Fibroblast of villous mesenchyme (primary cell): ENCODE measurements around the gene RASSF4. TPM values are rescaled to one million over a fixed set of nuclear protein-coding genes. Genes with fewer than 3 reads are reported as not detected.

ENCODE experiments used
- DNase-seq: peaks from one replicate; pipeline ENCODE4 v3.0.0-alpha.2; 2010; ENCODE audit warnings: low read depth
- H3K4me3 ChIP-seq: 2 replicates; pipeline ENCODE4 v1.5.1; 2011; ENCODE audit warnings: low read depth, mild to moderate bottlenecking, low read length
- CTCF ChIP-seq: IDR thresholded peaks from 2 replicates; pipeline ENCODE4 v1.5.1; 2012; ENCODE audit warnings: low read depth, mild to moderate bottlenecking, low read length; ENCODE audit not compliant: insufficient read depth
- total RNA-seq: library from RNA; depleted of rRNA; stranded (reverse); fragments of >200 nt; gene quantifications from 2 replicates; pipeline ENCODE4 v1.2.3, GENCODE V29; 2012

Gene RASSF4
- total RNA-seq, 1 donor = 6.0 TPM

- DNase-seq = no peak
- TF ChIP-seq CTCF = no peak
- H3K4me3 ChIP-seq = no peak overlapping the region
These were observed 12.5 kb downstream of the RASSF4 start for GRCh38 chr10:44971935-44972757.

DNA sequence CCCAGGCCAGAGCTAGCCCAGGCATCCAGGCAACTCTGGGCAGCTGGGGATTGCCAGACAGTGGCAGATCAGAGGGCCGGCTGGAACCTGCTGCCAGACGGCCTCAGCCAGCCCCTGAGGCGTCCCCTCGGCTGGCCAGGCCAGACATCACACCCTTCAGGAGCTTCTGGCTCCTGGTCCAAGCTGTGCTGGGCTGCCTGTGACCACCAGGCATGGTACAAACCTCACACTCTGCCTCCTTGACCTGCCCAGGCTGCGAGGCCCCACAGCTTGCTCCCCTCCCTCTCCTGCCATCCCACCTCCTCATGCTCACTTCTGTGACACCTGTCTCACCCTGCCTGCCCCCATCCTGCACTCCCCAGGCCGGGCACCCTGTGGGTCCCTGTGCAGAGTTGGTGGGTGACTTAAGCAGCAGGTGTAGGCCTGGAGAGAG is 13.3 kb downstream of the RASSF4 start:
- TF ChIP-seq CTCF = no peak
- H3K4me3 ChIP-seq = no peak overlapping the region
- no peak for DNase-seq

DNA sequence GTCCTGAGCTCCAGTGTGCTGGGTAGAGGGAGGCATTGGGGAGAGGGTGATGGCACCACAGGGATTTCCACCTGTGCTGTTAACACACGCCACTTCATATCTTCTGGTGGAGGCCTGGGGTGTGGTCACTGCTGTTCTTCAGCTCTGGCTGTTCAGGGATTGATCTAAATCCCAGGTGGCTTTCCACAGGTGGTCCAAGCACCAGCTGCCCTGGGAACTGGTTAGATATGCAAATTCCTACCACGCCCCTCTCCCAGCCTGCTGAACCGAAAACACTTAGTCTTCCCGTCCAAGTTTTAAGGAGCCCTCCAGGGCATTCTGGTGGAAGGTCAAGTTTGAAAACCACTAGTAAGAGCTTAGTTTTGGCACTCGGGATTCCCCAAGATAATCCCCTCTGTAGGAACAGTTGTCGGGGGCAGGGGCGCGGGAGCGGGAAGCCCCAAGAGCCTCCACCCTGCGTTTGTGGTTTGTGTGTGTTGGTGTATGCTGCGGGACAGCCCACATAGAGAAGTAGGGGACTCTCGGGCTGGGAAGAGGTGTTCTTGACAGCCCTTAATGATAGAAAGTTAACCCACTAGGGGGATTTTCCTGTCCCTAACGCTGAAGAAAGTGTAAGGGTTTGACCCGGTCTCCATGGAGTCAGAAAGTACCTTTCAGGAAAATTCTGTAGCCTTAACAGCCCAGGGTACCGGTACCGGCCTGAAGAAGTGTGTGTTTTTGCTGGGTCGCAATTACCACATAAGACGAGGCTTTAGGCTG is 13.9 kb downstream of the RASSF4 start:
- H3K4me3 ChIP-seq = no peak overlapping the region
- no peak for DNase-seq
- no peak for TF ChIP-seq CTCF

- no peak for TF ChIP-seq CTCF
- DNase-seq = no peak
- H3K4me3 ChIP-seq = peak overlapping the region; percentile 37
These were observed 14.6 kb downstream of the RASSF4 start for GRCh38 chr10:44974082-44974627.

- peak; percentile 59 for DNase-seq
- H3K4me3 ChIP-seq = peak overlapping the region; percentile 45
- TF ChIP-seq CTCF = peak; percentile 90
These were observed 15.2 kb downstream of the RASSF4 start for GRCh38 chr10:44974628-44975430.

DNA sequence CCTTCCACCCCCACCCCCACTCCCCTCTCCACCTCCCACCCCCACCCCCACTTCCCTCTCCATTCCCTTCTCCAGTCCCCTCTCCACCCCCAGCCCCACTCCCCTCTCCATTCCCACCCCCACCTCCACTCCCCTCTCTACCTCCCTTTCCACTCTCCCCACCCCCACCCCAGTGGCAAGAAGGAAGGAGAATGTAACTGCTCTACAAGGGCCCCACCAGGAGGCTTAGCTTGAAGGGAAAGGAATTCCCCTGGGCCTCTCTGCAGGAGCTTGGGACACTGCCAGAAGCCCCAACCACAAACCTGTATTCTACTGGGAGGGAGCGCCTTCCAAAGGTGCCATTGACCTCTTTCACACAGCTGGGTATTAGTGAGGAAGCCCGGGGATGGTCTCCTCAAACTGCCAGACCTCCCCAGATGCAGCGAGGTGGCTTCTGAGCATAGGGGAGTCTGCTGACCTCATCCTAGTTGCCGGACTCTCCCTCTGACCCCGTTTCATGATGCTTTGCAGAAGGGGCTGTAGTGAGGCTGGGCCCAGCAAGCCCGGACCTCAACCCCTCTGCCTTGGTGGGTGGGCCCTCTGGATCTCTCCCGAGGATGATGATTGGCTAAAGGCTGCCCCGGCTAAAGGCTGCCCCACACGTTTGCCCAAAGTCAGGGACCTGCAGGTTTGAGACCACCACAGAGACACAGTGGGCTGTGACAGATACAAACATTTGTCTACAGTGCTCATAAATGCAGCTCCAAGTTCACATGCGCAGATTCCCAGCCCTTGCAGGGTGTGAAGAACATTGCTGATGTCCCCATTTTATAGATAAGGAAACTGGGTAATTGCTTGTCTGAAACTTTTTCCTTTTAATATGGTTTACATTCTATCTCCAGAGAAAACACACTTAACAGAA is 16.1 kb downstream of the RASSF4 start:
- no peak overlapping the region for H3K4me3 ChIP-seq
- no peak for TF ChIP-seq CTCF
- peak; percentile 71 for DNase-seq
